PC-3 (cell line): ENCODE data around the gene PAMR1. TPM values are rescaled to one million over a fixed set of nuclear protein-coding genes. Genes with fewer than 3 reads are reported as not detected.

ENCODE experiments used
- ATAC-seq: fragments of 200-7000 bp; cut with Tn5 transposase; 2 replicates; pipeline ENCODE4 v1.9.1; 2020; ENCODE audit warnings: mild to moderate bottlenecking, moderate library complexity
- BruUV-seq: library from RNA; stranded (reverse); fragments of 400-500 nt; replicated peaks from 2 replicates; lab custom pipeline; 2021; lab: Mats Ljungman, UMichigan
- CTCF ChIA-PET: fragments of 300-600 bp; sonication (Branson Sonifier 250); formaldehyde crosslinking; loops from one replicate; lab custom pipeline; 2022; ENCODE audit warnings: antibody characterized with exemption; lab: Charles Lee
- POLR2A ChIA-PET: fragments of 300-600 bp; sonication (Branson Sonifier 250); formaldehyde crosslinking; loops from one replicate; lab custom pipeline; 2022; ENCODE audit warnings: antibody characterized with exemption; ENCODE audit not compliant: unreplicated experiment; lab: Charles Lee
- DNase-seq: peaks from one replicate; pipeline ENCODE4 v3.0.0-alpha.2; 2015
- H2AFZ ChIP-seq: fragments of 300-600 bp; sonication (generic); 2 replicates; pipeline ENCODE4 v1.6.0; 2016; ENCODE audit warnings: antibody characterized with exemption, low read length
- H3F3A ChIP-seq: fragments of 300-600 bp; sonication (generic); one replicate; pipeline ENCODE4 v1.6.0; 2017; ENCODE audit warnings: antibody characterized with exemption, low read length, control low read depth, mild to moderate bottlenecking; ENCODE audit not compliant: unreplicated experiment
- H3K27ac ChIP-seq: fragments of 300-600 bp; sonication (generic); 2 replicates; pipeline ENCODE4 v1.5.1; 2016; ENCODE audit warnings: mild to moderate bottlenecking, low read length
- H3K27me3 ChIP-seq: fragments of 300-600 bp; sonication (generic); 2 replicates; pipeline ENCODE4 v1.6.1; 2016; ENCODE audit warnings: low read length, mixed read lengths
- H3K36me3 ChIP-seq: fragments of 300-600 bp; sonication (generic); 2 replicates; pipeline ENCODE4 v1.6.1; 2016; ENCODE audit warnings: low read depth, mixed run types, low read length, mixed read lengths
- H3K4me1 ChIP-seq: fragments of 300-600 bp; sonication (generic); 2 replicates; pipeline ENCODE4 v1.5.1; 2016; ENCODE audit warnings: low read length; ENCODE audit not compliant: insufficient read depth
- H3K4me2 ChIP-seq: fragments of 300-600 bp; sonication (generic); 2 replicates; pipeline ENCODE4 v1.6.0; 2016; ENCODE audit warnings: low read length
- H3K4me3 ChIP-seq: fragments of 300-600 bp; sonication (generic); 2 replicates; pipeline ENCODE4 v1.5.1; 2016; ENCODE audit warnings: mild to moderate bottlenecking, low read length, mixed read lengths
- H3K79me2 ChIP-seq: fragments of 300-600 bp; sonication (generic); 2 replicates; pipeline ENCODE4 v1.6.1; 2017; ENCODE audit warnings: low read length, mixed read lengths
- H3K9ac ChIP-seq: fragments of 300-600 bp; sonication (generic); 2 replicates; pipeline ENCODE4 v1.6.0; 2016; ENCODE audit warnings: mild to moderate bottlenecking, low read length
- H3K9me2 ChIP-seq: fragments of 300-600 bp; sonication (generic); replicated peaks from 2 replicates; pipeline ENCODE4 v1.6.1; 2016; ENCODE audit warnings: mixed run types, low read length, mixed read lengths
- H3K9me3 ChIP-seq: fragments of 300-600 bp; sonication (generic); 2 replicates; pipeline ENCODE4 v1.6.1; 2016; ENCODE audit warnings: low read length, mixed read lengths
- H4K20me1 ChIP-seq: fragments of 300-600 bp; sonication (generic); 2 replicates; pipeline ENCODE4 v1.6.1; 2016; ENCODE audit warnings: low read length, mixed read lengths
- CTCF ChIP-seq: fragments of 300-600 bp; sonication (generic); conservative IDR thresholded peaks from 2 replicates; pipeline ENCODE4 v1.5.1; 2017; ENCODE audit warnings: antibody characterized with exemption, low read depth, mild to moderate bottlenecking, low read length
- EZH2 ChIP-seq: fragments of 300-600 bp; sonication (generic); IDR thresholded peaks from one replicate; pipeline ENCODE4 v1.6.1; 2017; ENCODE audit warnings: antibody characterized with exemption, mild to moderate bottlenecking, low read length; ENCODE audit not compliant: unreplicated experiment
- EZH2phosphoT487 ChIP-seq: fragments of 300-600 bp; sonication (generic); IDR thresholded peaks from 2 replicates; pipeline ENCODE4 v1.6.1; 2018; ENCODE audit warnings: mild to moderate bottlenecking, antibody characterized with exemption, low read length, borderline replicate concordance
- intact Hi-C: fragments of 100-400 bp; cut with micrococcal nuclease; formaldehyde crosslinking; loops from 2 replicates; pipeline ENCODE4 v1.9.0; 2023
- total RNA-seq: library from RNA; depleted of rRNA; stranded (reverse); fragments of >200 nt; gene quantifications from 2 replicates; pipeline ENCODE4 v1.2.3, GENCODE V29; 2014

PAMR1 gene
- total RNA-seq, 1 experiment from 2014 or later = not detected

GRCh38 chr11:35516403-35516802 is 9.0 kb downstream of the PAMR1 start:
- H3K27me3 ChIP-seq = no peaks in the 10 kb centered on the region
- H3K4me1 ChIP-seq = peaks cover 7% of the 10 kb centered on the region
- ATAC-seq (no peak), DNase-seq (no peak)
- ChIA-PET CTCF (no interaction called here), POLR2A (no interaction called here)
- H3K4me2 ChIP-seq = no peak overlapping the region
- H3K9me2 ChIP-seq = no peaks in the 10 kb centered on the region
- BruUV-seq = no TSS peak
- no peaks in the 10 kb centered on the region for H4K20me1 ChIP-seq
- intact Hi-C loops = no loop called here
- no peaks in the 10 kb centered on the region for H3K79me2 ChIP-seq
- H3K9me3 ChIP-seq = no peaks in the 10 kb centered on the region
- no peak overlapping the region for H2AFZ ChIP-seq
- no peak overlapping the region for H3K4me3 ChIP-seq
- H3K27ac ChIP-seq = no peak overlapping the region
- no peaks in the 10 kb centered on the region for H3F3A ChIP-seq
- no peak overlapping the region for H3K9ac ChIP-seq
- H3K36me3 ChIP-seq = no peaks in the 10 kb centered on the region
- TF ChIP-seq CTCF (no peak), EZH2phosphoT487 (no peak), EZH2 (no peak)

- H3K4me3 ChIP-seq = no peak overlapping the region
- BruUV-seq = no TSS peak
- TF ChIP-seq EZH2phosphoT487 (no peak), CTCF (no peak), EZH2 (no peak)
- no peaks in the 10 kb centered on the region for H3K9me3 ChIP-seq
- H3K79me2 ChIP-seq = no peaks in the 10 kb centered on the region
- DNase-seq = no peak
- H3K9ac ChIP-seq = no peak overlapping the region
- CTCF ChIA-PET = no interaction called here
- no peak overlapping the region for H3K27ac ChIP-seq
- no peak overlapping the region for H2AFZ ChIP-seq
- no peaks in the 10 kb centered on the region for H3K9me2 ChIP-seq
- no peaks in the 10 kb centered on the region for H3F3A ChIP-seq
- no peaks in the 10 kb centered on the region for H3K27me3 ChIP-seq
- H3K4me2 ChIP-seq = no peak overlapping the region
- POLR2A ChIA-PET = no interaction called here
- H3K36me3 ChIP-seq = no peaks in the 10 kb centered on the region
- no peak for ATAC-seq
- intact Hi-C loops = no loop called here
- H3K4me1 ChIP-seq = peaks cover 11% of the 10 kb centered on the region
- no peaks in the 10 kb centered on the region for H4K20me1 ChIP-seq
These were observed 10.2 kb downstream of the PAMR1 start for GRCh38 chr11:35515224-35515623.

DNA sequence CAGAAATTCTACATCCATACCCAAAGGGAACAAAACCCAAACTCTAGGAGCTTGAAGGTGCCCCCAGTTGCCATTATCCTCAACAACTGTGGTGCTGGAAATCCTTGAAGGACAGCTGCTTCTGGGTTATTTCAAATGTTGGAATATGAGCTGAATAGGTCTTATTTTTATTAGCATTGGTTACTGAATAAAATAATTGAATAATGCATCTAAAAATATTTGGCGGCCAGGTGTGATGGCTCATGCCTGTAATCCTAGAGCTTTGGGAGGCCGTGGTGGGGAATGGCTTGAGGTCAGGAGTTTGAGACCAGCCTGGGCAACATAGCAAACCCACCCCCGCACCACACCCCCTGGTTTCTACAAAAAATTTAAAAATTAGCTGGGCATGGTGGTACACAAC is 10.9 kb downstream of the PAMR1 start:
- POLR2A ChIA-PET = no interaction called here
- no peak overlapping the region for H3K4me2 ChIP-seq
- no peak overlapping the region for H3K9ac ChIP-seq
- TF ChIP-seq EZH2phosphoT487 = no peak
- no peak for TF ChIP-seq EZH2
- no peak for TF ChIP-seq CTCF
- no peak overlapping the region for H2AFZ ChIP-seq
- no peaks in the 10 kb centered on the region for H3F3A ChIP-seq
- no peaks in the 10 kb centered on the region for H3K79me2 ChIP-seq
- no peaks in the 10 kb centered on the region for H4K20me1 ChIP-seq
- H3K36me3 ChIP-seq = no peaks in the 10 kb centered on the region
- ATAC-seq (no peak), DNase-seq (no peak)
- peaks cover 11% of the 10 kb centered on the region for H3K4me1 ChIP-seq
- H3K9me2 ChIP-seq = no peaks in the 10 kb centered on the region
- H3K27me3 ChIP-seq = no peaks in the 10 kb centered on the region
- H3K4me3 ChIP-seq = no peak overlapping the region
- no peak overlapping the region for H3K27ac ChIP-seq
- BruUV-seq = no TSS peak
- intact Hi-C loops = no loop called here
- CTCF ChIA-PET = interaction anchor here (0.6 kb wide), 1 partner anchor 1282 kb away, joined by 7 read pairs; no protein-coding TSS in a partner anchor
- H3K9me3 ChIP-seq = no peaks in the 10 kb centered on the region
